ENCODE data around the gene ACER3. TPM values are rescaled to one million over a fixed set of nuclear protein-coding genes. Genes with fewer than 3 reads are reported as not detected.
A peak's percentile ranks its signal among the peaks of the same experiment; 100 is the strongest.

The ACER3 gene
- total RNA-seq, 1 experiment from 2014 or later = 13.7 TPM

- no peak for TF ChIP-seq ZNF423 (CRISPR knock-in tag; IDR thresholded peaks at IDR 0.05)
- TF ChIP-seq ZNF138 (CRISPR knock-in tag; conservative IDR thresholded peaks at IDR 0.05) = peak; percentile 89; the same call in 1 of the 2 replicates
- peak; percentile 56; the same call in 1 of the 2 replicates for TF ChIP-seq PREB (CRISPR knock-in tag; IDR thresholded peaks at IDR 0.05; ENCODE audit: borderline replicate concordance)
- TF ChIP-seq USF2 (CRISPR knock-in tag; IDR thresholded peaks at IDR 0.05) = peak; percentile 42
- no peak for TF ChIP-seq ZNF671 (CRISPR knock-in tag; IDR thresholded peaks at IDR 0.05)
- peak; percentile 65; the same call in 1 of the 2 replicates for TF ChIP-seq ZNF317 (CRISPR knock-in tag; IDR thresholded peaks at IDR 0.05; ENCODE audit: borderline replicate concordance, low read depth)
- no peak for TF ChIP-seq ZNF425 (CRISPR knock-in tag; conservative IDR thresholded peaks at IDR 0.05)
- no peak for TF ChIP-seq GRHL2 (CRISPR knock-in tag; IDR thresholded peaks at IDR 0.05; ENCODE audit: insufficient replicate concordance, severe bottlenecking)
- peak; percentile 88; the same call in 1 of the 2 replicates for TF ChIP-seq KAT7 (CRISPR knock-in tag; IDR thresholded peaks at IDR 0.05; ENCODE audit: borderline replicate concordance)
- no peak for TF ChIP-seq AR (CRISPR knock-in tag; IDR thresholded peaks at IDR 0.05)
- no peak for TF ChIP-seq ZSCAN18 (CRISPR knock-in tag; IDR thresholded peaks at IDR 0.05)
- TF ChIP-seq TEAD4 (CRISPR knock-in tag; IDR thresholded peaks at IDR 0.05) = peak; percentile 91
- peak; percentile 73 for TF ChIP-seq ATF3 (CRISPR knock-in tag; conservative IDR thresholded peaks at IDR 0.05)
- TF ChIP-seq ATF6 (CRISPR knock-in tag; IDR thresholded peaks at IDR 0.05) = no peak
- no peak for TF ChIP-seq CDX4 (CRISPR knock-in tag; IDR thresholded peaks at IDR 0.05; ENCODE audit: borderline replicate concordance)
These were observed 179.0 kb downstream of the ACER3 start (continued) for GRCh38 chr11:77039491-77040400.

Data from WTC11 (cell line).